LNCaP clone FGC (cell line): ENCODE data around the gene PGAM1.

Experiments used
- DNase-seq: peaks from one replicate; pipeline ENCODE4 v3.0.0-alpha.2; 2011; ENCODE audit warnings: low read depth
- H3K4me3 ChIP-seq: 2 replicates; pipeline ENCODE4 v1.5.1; 2011; ENCODE audit warnings: mild to moderate bottlenecking, low read depth, low read length, control low read depth
- CTCF ChIP-seq: IDR thresholded peaks from 2 replicates; pipeline ENCODE4 v1.5.1; 2012; ENCODE audit warnings: mild to moderate bottlenecking; ENCODE audit not compliant: control insufficient read depth, insufficient read depth; ENCODE audit errors: extremely low read depth

The PGAM1 gene

DNA sequence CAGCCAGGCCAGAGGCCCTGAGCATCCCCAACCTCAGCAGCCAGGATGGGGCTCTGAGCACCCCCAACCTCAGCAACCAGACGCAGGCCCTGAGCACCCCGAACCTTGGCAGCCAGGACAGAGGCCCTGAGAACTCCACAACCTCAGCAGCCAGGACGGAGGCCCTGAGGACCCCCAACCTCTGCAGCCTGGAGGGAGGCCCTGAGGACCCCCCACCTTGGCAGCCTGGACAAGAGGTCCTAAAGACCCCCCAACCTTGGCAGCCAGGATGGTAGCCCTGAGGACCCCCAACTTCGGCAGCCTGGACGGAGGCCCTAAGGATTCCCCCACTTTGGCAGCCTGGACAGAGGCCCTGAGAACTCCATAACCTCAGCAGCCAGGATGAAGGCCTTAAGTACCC lies 41.8 kb upstream of the PGAM1 start:
- no peak for DNase-seq
- no peak for TF ChIP-seq CTCF
- H3K4me3 ChIP-seq = no peak overlapping the region

- no peak for TF ChIP-seq CTCF
- no peak overlapping the region for H3K4me3 ChIP-seq
- DNase-seq = no peak
Measured at GRCh38 chr10:97384641-97385040, 41.4 kb upstream of the PGAM1 start.

- TF ChIP-seq CTCF = no peak
- H3K4me3 ChIP-seq = no peak overlapping the region
- no peak for DNase-seq
Measured at GRCh38 chr10:97385565-97385964, 40.4 kb upstream of the PGAM1 start.

DNA sequence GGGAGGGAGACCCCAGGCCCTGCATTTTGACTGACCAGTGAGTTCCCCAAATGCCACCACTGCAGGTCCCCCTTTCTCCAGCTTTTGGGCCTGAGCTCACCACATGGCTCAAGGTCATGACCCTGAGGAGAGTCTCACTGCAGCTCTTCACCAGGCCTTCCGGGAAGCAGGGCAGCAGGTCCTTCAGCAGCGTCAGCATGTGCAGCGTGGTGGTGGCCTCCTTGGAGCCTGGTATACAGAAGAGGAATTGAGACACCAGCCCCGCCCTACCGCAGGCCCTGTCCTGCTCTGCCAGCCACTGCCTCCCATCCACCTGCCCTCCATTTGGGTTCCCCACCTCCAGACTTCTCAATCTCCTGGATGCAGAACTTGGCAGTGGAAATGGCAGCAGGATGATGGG lies 37.8 kb upstream of the PGAM1 start:
- H3K4me3 ChIP-seq = no peak overlapping the region
- no peak for DNase-seq
- no peak for TF ChIP-seq CTCF

DNA sequence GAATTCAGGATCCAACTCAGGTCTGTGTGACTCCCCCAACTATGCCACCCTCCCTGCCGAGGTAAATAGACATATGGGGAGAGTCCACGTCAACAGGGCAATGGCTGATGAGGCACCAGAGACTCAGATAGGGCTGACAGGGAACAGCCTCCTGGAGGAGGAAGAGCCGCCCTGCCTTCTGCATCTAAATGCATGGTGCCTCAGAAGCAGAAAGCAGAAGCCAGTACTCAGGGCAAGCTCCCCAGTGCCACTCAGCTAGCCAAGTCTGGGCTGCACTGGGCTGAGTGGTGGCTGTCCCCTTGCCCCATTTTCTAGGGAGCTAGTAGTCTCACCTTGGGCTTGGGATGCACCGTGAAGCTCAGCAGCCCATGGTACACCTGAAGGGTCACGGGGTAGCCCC lies 35.9 kb upstream of the PGAM1 start:
- no peak for DNase-seq
- no peak overlapping the region for H3K4me3 ChIP-seq
- TF ChIP-seq CTCF = no peak

DNA sequence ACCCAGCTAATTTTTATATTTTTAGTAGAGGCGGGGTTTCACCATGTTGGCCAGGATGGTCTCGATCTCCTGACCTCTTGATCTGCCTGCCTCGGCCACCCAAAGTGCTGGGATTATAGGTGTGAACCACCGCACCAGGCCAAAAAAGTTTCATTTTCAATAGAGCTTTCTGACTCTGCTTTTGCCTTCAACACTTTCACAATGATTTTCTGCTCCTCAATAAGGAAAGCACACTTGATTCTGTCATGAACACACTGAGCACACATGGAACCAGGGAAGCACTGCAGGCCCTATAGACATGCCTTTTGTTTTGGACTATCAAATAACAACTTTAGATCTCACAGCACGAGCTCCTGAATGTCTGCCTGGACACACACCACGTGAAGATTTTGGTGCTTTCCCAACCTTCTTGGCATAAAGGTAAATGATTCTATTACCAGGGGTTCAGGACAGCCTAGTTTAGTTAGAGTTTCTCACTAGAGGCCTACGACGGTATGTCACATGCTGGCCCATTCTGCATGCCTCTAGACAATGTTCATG lies 32.9 kb upstream of the PGAM1 start:
- TF ChIP-seq CTCF = no peak
- no peak for DNase-seq
- H3K4me3 ChIP-seq = no peak overlapping the region

DNA sequence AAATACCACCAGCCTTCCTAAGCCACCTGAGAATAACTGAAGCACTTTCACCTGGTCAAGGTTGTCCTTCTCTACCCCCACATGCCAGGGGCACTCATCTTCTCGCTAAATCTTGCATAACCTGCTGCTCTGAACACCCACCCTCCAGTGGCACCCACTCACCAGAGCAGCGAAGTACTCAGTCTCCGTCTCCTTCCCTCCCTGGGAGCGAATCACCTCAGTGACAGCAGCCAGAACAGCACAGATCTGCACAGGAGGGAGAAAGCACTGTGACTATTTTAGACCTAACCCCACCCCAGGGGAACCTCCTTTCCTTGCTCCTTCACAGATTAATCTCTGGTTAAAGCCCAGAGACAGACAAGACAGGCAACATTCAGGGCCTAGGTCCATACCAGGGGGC lies 29.9 kb upstream of the PGAM1 start:
- no peak for TF ChIP-seq CTCF
- no peak overlapping the region for H3K4me3 ChIP-seq
- no peak for DNase-seq
